HepG2 (cell line): Measurements from ENCODE around the gene PMS1. TPM values are rescaled to one million over a fixed set of nuclear protein-coding genes. Genes with fewer than 3 reads are reported as not detected.

Experiments
- ATAC-seq: fragments of 200-7000 bp; cut with Tn5 transposase; 3 replicates; pipeline ENCODE4 v1.9.1; 2020; ENCODE audit warnings: mild to moderate bottlenecking, moderate library complexity
- BruUV-seq: library from RNA; stranded (reverse); fragments of 400-500 nt; replicated peaks from 2 replicates; lab custom pipeline; 2021; lab: Mats Ljungman, UMichigan
- CTCF ChIA-PET: fragments of 300-600 bp; formaldehyde crosslinking; extraction: SDS; loops from one replicate; lab custom pipeline; 2021; ENCODE audit warnings: low total read pairs, inconsistent platforms, low intra/inter-chr PET ratio; lab: Yijun Ruan, JAX
- POLR2A ChIA-PET: fragments of 350-600 bp; sonication (Branson Sonifier 250); formaldehyde crosslinking; loops from one replicate; lab custom pipeline; 2020; ENCODE audit warnings: antibody characterized with exemption, inconsistent platforms; lab: Yijun Ruan, JAX
- DNase-seq: peaks from one replicate; pipeline ENCODE4 v3.0.0-alpha.2; 2015; ENCODE audit warnings: low spot score
- FAIRE-seq: peaks from 3 replicates; lab custom pipeline; 2011; peaks lifted over from hg19 to GRCh38; lab: Jason Lieb, UNC
- H2AFZ ChIP-seq: one replicate; pipeline ENCODE4 v1.6.1; 2011; ENCODE audit warnings: low read length, inconsistent platforms
- H3K27ac ChIP-seq: fragments of 300-600 bp; 3 replicates; pipeline ENCODE4 v1.8.0; 2011; ENCODE audit warnings: mixed run types, mild to moderate bottlenecking, mixed read lengths, low read length, inconsistent platforms; ENCODE audit not compliant: insufficient read depth; ENCODE audit errors: extremely low read length
- H3K27me3 ChIP-seq, 2 experiments: fragments of 200-600 bp in 1 of 2; 2 replicates in 1 of 2; 3 replicates in 1 of 2; pipeline versions ENCODE4 v1.6.0 to v1.8.0; 2011; ENCODE audit warnings: low read length in 2 of 2, mild to moderate bottlenecking in 2 of 2, moderate library complexity in 2 of 2, inconsistent platforms in 1 of 2; ENCODE audit not compliant: insufficient read depth in 2 of 2, control insufficient read depth in 1 of 2
- H3K36me3 ChIP-seq, 2 experiments: fragments of 200-600 bp in 1 of 2; replicated peaks in 1 of 2; 2 replicates in 1 of 2; 3 replicates in 1 of 2; pipeline versions ENCODE4 v1.5.1 to v1.8.0; 2011; ENCODE audit warnings: low read length in 2 of 2, inconsistent platforms in 1 of 2; ENCODE audit not compliant: insufficient read depth in 2 of 2, control insufficient read depth in 1 of 2
- H3K4me1 ChIP-seq: 2 replicates; pipeline ENCODE4 v1.5.1; 2012; ENCODE audit warnings: low read length, inconsistent platforms; ENCODE audit not compliant: insufficient read depth
- H3K4me2 ChIP-seq: 2 replicates; pipeline ENCODE4 v1.6.0; 2011; ENCODE audit warnings: low read depth, low read length, inconsistent platforms
- H3K4me3 ChIP-seq, 3 experiments: fragments of 200-600 bp in 1 of 3; sonication (generic), shearing (Covaris generic) in 1 of 3; replicated peaks in 1 of 3; 2 replicates each; pipeline ENCODE4 v1.5.1; 2011 to 2016; ENCODE audit warnings: low read length in 3 of 3, inconsistent platforms in 2 of 3, low read depth in 2 of 3, mild to moderate bottlenecking in 2 of 3, control low read depth in 1 of 3, mixed read lengths in 1 of 3; ENCODE audit not compliant: insufficient read depth in 1 of 3
- H3K79me2 ChIP-seq: one replicate; pipeline ENCODE4 v1.6.1; 2011; ENCODE audit warnings: low read length, inconsistent platforms; ENCODE audit not compliant: insufficient read depth
- H3K9ac ChIP-seq: 2 replicates; pipeline ENCODE4 v1.6.0; 2011; ENCODE audit warnings: mild to moderate bottlenecking, low read depth, low read length, inconsistent platforms; ENCODE audit not compliant: insufficient read depth
- H3K9me3 ChIP-seq: 2 replicates; pipeline ENCODE4 v1.5.1; 2012; ENCODE audit warnings: mild to moderate bottlenecking, low read length
- H4K20me1 ChIP-seq: 2 replicates; pipeline ENCODE4 v1.6.0; 2011; ENCODE audit warnings: inconsistent platforms, mild to moderate bottlenecking, low read length, moderate library complexity; ENCODE audit not compliant: insufficient read depth
- GATAD1 ChIP-seq: IDR thresholded peaks from 2 replicates; pipeline ENCODE4 v1.6.1; 2016; ENCODE audit warnings: missing genetic modification reagents, missing compliant biosample characterization
- HES4 ChIP-seq: sonication (generic); formaldehyde crosslinking; IDR thresholded peaks from 2 replicates; pipeline ENCODE4 v1.9.0; 2021; ENCODE audit warnings: mild to moderate bottlenecking, missing genetic modification reagents, borderline replicate concordance
- HOXA9 ChIP-seq: sonication (generic); formaldehyde crosslinking; IDR thresholded peaks from 2 replicates; pipeline ENCODE4 v1.8.1; 2022; ENCODE audit warnings: missing genetic modification reagents, mild to moderate bottlenecking, moderate library complexity, borderline replicate concordance
- NCOA1 ChIP-seq: sonication (generic); formaldehyde crosslinking; IDR thresholded peaks from 2 replicates; pipeline ENCODE4 v1.9.0; 2021; ENCODE audit warnings: missing genetic modification reagents
- NFATC3 ChIP-seq: sonication (generic); formaldehyde crosslinking; IDR thresholded peaks from 2 replicates; pipeline ENCODE4 v1.5.1; 2020; ENCODE audit warnings: mild to moderate bottlenecking, missing genetic modification reagents
- YY1 ChIP-seq: IDR thresholded peaks from 2 replicates; pipeline ENCODE4 v1.6.1; 2011; ENCODE audit warnings: low read length, low read depth, moderate library complexity, mild to moderate bottlenecking; ENCODE audit not compliant: insufficient read depth, insufficient replicate concordance
- ZFP1 ChIP-seq: IDR thresholded peaks from 2 replicates; pipeline ENCODE4 v1.6.1; 2016
- ZNF562 ChIP-seq: sonication (generic); formaldehyde crosslinking; IDR thresholded peaks from 2 replicates; pipeline ENCODE4 v1.8.0; 2022; ENCODE audit warnings: missing genetic modification reagents, borderline replicate concordance
- ZNF652 ChIP-seq: IDR thresholded peaks from 2 replicates; pipeline ENCODE4 v1.6.1; 2016; ENCODE audit warnings: low read depth, borderline replicate concordance
- ZNF780A ChIP-seq: sonication (generic); formaldehyde crosslinking; IDR thresholded peaks from 2 replicates; pipeline ENCODE4 v1.8.0; 2022; ENCODE audit warnings: mild to moderate bottlenecking, missing genetic modification reagents, moderate library complexity
- WGBS: methylation state at CpG from one replicate; pipeline ENCODE4 v1.1.6; 2017; ENCODE audit warnings: low lambda C conversion rate; 5-methylcytosine and 5-hydroxymethylcytosine counted together
- in situ Hi-C: cut with HindIII; loops from 2 replicates; pipeline ENCODE4 v1.10.0; 2017; ENCODE audit warnings: low pct_unique_long_range_greater_than_20kb; ENCODE audit not compliant: extremely low pct_ligation_motif_present
- intact Hi-C: fragments of 100-400 bp; cut with micrococcal nuclease; formaldehyde crosslinking; loops from one replicate; pipeline ENCODE4 v1.10.0; 2022; ENCODE audit not compliant: unreplicated experiment
- polyA plus RNA-seq, 8 experiments: library from polyadenylated mRNA; depleted of rRNA in 3 of 8; stranded (reverse) in 7 of 8; unstranded in 1 of 8; fragments of >200 nt; fragmentation: Illumina TruSeq in 4 of 8; extraction: Trizol in 4 of 8; gene quantifications; 2 replicates each; pipeline versions ENCODE4 v1.2.1 to v1.2.3, GENCODE V29; 2011 to 2016; ENCODE audit warnings: low read depth in 4 of 8, missing spikeins in 1 of 8, mixed read lengths in 1 of 8; ENCODE audit not compliant: insufficient read depth in 1 of 8
- total RNA-seq, 5 experiments: library from RNA; depleted of rRNA; stranded (reverse); fragments of >200 nt; fragmentation: Illumina TruSeq; extraction: Trizol; gene quantifications; 2 replicates each; pipeline ENCODE4 v1.2.3, GENCODE V29; 2016; ENCODE audit warnings: low read depth in 1 of 5
- TF ChIP-seq, protein P1 (sequence below): IDR thresholded peaks from 2 replicates; pipeline ENCODE4 v1.6.1; 2016; ENCODE audit warnings: missing compliant biosample characterization, missing genetic modification reagents, borderline replicate concordance
- TF ChIP-seq, protein P2 (sequence below): sonication (generic); formaldehyde crosslinking; IDR thresholded peaks from 2 replicates; pipeline ENCODE4 v1.5.0; 2020; ENCODE audit warnings: missing genetic modification reagents
- TF ChIP-seq, protein P3 (sequence below): sonication (generic); formaldehyde crosslinking; IDR thresholded peaks from 2 replicates; pipeline ENCODE4 v1.8.1; 2023; ENCODE audit warnings: mild to moderate bottlenecking, missing genetic modification reagents
- TF ChIP-seq, protein P4 (sequence below): sonication (generic); formaldehyde crosslinking; conservative IDR thresholded peaks from 2 replicates; pipeline ENCODE4 v1.4.0; 2020; ENCODE audit warnings: missing genetic modification reagents
- TF ChIP-seq, protein P5 (sequence below): sonication (generic); formaldehyde crosslinking; IDR thresholded peaks from 2 replicates; pipeline ENCODE4 v1.5.0; 2020; ENCODE audit warnings: missing genetic modification reagents, mild to moderate bottlenecking, borderline replicate concordance

The PMS1 gene
- total and polyA plus RNA-seq, 2 of the 13 experiments (the other 11 are each of a cell fraction or from before 2014, with no cell fraction given) = 14.6 to 39.9 TPM

DNA sequence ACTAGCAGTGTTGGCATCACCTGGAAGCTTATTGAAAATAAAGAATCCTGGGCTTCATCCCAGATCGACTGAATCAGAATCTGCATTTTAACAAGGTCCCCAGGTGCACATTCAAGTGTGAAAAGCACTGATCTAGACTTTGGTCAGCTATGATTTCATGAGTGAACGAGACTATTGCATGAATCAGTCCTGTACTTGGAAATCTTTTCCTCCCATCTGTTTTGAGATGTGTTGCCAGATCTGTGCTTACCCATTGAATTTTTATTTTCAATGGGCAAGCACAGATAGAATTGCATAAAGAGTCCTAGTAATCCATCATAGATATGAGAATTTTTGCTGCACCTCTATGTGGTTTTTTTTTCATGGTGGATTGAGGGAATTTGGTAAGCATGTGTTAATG is 64.0 kb downstream of the PMS1 start:
- Histone ChIP-seq H3K27ac (no peak overlapping the region), H3K4me3 (no peak overlapping the region), H3K4me2 (no peak overlapping the region), H3K36me3 (peaks cover 13 to 63% of the 10 kb centered on the region in 2 experiments), H3K4me1 (no peaks in the 10 kb centered on the region), H3K79me2 (no peaks in the 10 kb centered on the region), H3K9me3 (no peaks in the 10 kb centered on the region), H3K9ac (no peak overlapping the region), H2AFZ (no peak overlapping the region), H4K20me1 (no peaks in the 10 kb centered on the region), H3K27me3 (no peaks in the 10 kb centered on the region)
- ATAC-seq = no peak
- POLR2A ChIA-PET = no interaction called here
- in situ Hi-C loops = no loop called here
- intact Hi-C loops = no loop called here
- no peak for DNase-seq
- BruUV-seq = no TSS peak
- no peak for FAIRE-seq
- WGBS = 86% methylated on average over 2 of the region's 2 CpGs
- CTCF ChIA-PET = no interaction called here
- TF ChIP-seq, protein P1, sequence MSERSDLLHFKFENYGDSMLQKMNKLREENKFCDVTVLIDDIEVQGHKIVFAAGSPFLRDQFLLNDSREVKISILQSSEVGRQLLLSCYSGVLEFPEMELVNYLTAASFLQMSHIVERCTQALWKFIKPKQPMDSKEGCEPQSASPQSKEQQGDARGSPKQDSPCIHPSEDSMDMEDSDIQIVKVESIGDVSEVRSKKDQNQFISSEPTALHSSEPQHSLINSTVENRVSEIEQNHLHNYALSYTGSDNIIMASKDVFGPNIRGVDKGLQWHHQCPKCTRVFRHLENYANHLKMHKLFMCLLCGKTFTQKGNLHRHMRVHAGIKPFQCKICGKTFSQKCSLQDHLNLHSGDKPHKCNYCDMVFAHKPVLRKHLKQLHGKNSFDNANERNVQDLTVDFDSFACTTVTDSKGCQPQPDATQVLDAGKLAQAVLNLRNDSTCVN = no peak
- TF ChIP-seq HOXA9 (no peak), ZNF562 (CRISPR knock-in tag) (no peak), NCOA1 (no peak), GATAD1 (CRISPR knock-in tag) (no peak), NFATC3 (CRISPR knock-in tag) (no peak), ZNF780A (CRISPR knock-in tag) (no peak), YY1 (no peak), ZNF652 (CRISPR knock-in tag) (no peak), HES4 (CRISPR knock-in tag) (no peak), ZFP1 (CRISPR knock-in tag) (no peak)
- TF ChIP-seq, protein P2, sequence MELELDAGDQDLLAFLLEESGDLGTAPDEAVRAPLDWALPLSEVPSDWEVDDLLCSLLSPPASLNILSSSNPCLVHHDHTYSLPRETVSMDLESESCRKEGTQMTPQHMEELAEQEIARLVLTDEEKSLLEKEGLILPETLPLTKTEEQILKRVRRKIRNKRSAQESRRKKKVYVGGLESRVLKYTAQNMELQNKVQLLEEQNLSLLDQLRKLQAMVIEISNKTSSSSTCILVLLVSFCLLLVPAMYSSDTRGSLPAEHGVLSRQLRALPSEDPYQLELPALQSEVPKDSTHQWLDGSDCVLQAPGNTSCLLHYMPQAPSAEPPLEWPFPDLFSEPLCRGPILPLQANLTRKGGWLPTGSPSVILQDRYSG = no peak
- TF ChIP-seq, protein P3, sequence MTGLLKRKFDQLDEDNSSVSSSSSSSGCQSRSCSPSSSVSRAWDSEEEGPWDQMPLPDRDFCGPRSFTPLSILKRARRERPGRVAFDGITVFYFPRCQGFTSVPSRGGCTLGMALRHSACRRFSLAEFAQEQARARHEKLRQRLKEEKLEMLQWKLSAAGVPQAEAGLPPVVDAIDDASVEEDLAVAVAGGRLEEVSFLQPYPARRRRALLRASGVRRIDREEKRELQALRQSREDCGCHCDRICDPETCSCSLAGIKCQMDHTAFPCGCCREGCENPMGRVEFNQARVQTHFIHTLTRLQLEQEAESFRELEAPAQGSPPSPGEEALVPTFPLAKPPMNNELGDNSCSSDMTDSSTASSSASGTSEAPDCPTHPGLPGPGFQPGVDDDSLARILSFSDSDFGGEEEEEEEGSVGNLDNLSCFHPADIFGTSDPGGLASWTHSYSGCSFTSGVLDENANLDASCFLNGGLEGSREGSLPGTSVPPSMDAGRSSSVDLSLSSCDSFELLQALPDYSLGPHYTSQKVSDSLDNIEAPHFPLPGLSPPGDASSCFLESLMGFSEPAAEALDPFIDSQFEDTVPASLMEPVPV (CRISPR knock-in tag) = no peak
- TF ChIP-seq, protein P4, sequence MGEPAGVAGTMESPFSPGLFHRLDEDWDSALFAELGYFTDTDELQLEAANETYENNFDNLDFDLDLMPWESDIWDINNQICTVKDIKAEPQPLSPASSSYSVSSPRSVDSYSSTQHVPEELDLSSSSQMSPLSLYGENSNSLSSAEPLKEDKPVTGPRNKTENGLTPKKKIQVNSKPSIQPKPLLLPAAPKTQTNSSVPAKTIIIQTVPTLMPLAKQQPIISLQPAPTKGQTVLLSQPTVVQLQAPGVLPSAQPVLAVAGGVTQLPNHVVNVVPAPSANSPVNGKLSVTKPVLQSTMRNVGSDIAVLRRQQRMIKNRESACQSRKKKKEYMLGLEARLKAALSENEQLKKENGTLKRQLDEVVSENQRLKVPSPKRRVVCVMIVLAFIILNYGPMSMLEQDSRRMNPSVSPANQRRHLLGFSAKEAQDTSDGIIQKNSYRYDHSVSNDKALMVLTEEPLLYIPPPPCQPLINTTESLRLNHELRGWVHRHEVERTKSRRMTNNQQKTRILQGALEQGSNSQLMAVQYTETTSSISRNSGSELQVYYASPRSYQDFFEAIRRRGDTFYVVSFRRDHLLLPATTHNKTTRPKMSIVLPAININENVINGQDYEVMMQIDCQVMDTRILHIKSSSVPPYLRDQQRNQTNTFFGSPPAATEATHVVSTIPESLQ (CRISPR knock-in tag) = no peak
- TF ChIP-seq, protein P5, sequence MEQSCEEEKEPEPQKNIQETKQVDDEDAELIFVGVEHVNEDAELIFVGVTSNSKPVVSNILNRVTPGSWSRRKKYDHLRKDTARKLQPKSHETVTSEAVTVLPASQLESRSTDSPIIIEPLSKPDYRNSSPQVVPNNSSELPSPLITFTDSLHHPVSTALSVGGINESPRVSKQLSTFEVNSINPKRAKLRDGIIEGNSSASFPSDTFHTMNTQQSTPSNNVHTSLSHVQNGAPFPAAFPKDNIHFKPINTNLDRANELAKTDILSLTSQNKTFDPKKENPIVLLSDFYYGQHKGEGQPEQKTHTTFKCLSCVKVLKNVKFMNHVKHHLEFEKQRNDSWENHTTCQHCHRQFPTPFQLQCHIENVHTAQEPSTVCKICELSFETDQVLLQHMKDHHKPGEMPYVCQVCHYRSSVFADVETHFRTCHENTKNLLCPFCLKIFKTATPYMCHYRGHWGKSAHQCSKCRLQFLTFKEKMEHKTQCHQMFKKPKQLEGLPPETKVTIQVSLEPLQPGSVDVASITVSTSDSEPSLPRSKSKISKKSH (CRISPR knock-in tag) = no peak
